Measurements from ENCODE around the gene THAP8. TPM values are rescaled to one million over a fixed set of nuclear protein-coding genes. Genes with fewer than 3 reads are reported as not detected.

Gene THAP8
- total RNA-seq, 1 experiment from 2014 or later = 3.6 TPM

DNA sequence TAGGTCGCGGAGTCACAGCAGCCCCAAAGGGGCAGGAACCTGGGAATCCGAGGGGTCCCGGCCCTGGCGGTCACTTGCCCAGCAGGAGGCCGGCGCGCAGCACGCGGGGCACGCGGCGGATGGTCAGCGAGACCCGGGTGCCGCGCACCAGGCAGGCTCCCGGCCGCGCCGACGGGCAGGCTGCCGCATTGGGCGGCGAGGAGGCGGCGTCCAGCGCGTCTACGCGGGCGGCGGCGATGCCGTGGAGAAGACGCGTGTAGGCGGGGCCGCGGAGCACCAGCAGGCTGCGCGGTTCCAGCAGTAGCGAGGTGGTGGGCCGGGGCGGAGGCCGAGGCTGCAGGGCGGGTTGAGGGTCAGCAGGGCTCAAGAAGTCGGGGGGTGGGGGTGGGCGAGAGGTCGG, 44.9 kb downstream of the THAP8 start:
- in situ Hi-C loops (cut with HindIII; ENCODE audit: low pct_unique_long_range_greater_than_20kb, low sequenced_read_pairs) = no loop called here
- peak; percentile 31 for DNase-seq (ENCODE audit: low read depth)

DNA sequence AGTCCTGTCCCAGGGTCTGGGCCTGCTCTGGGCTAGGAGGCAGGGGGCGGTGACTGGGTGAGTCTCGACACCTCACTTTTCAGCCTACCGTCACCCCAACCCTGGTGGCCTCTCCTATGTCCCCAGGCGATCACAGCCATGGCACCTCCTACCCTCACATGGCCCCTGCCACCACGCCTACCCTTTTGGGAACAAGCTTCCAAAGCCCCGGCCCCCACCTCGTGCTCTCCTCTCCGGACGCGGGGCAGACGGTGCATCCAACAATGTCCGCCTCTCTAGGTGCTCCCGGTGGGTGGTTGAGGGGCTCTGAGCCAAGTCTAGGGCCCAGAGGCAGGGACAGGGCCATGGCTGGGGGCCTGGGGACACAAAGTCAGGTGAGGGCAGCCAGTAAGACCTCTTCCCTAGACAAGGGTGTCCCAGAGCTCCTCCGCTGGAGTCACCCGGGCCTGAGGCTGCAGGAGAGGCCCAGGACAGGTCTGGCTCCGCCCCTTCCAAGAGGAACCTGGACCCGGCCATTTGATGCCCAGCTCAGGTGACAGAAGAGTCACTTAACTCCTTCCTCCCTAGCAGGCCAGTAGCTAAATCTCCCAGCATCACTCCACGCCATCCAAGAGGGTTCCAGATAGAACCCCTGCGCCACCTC, 45.6 kb downstream of the THAP8 start, which contains the start of gene SYNE4:
Gene SYNE4 (minus strand): TSS at position 478 of the 643 bp plus-strand sequence. CDS start 132 bp downstream, at position 346.
- peak; percentile 18 for DNase-seq (ENCODE audit: low read depth)
- in situ Hi-C loops (cut with HindIII; ENCODE audit: low pct_unique_long_range_greater_than_20kb, low sequenced_read_pairs) = no loop called here

DNA sequence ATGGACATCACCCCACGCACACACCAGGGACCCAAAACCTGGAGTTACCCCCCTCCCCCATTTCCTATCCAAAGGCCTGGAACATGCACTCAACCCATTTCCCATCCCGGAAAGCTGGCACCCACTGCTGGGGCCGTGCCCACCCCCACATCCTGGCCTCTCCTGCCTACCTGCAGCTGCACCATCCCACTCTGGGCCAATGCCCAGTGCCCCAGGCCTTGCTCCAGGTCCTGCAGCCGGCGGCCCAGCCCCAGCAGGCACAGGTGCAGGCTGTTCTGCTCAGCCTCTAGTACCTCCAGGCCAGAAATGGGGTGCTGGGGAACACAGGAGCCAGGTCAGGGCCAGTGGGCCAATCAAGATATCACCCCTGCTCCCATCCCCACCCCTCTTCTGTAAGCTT, 47.1 kb downstream of the THAP8 start:
- DNase-seq (ENCODE audit: low read depth) = no peak
- in situ Hi-C loops (cut with HindIII; ENCODE audit: low pct_unique_long_range_greater_than_20kb, low sequenced_read_pairs) = no loop called here

DNA sequence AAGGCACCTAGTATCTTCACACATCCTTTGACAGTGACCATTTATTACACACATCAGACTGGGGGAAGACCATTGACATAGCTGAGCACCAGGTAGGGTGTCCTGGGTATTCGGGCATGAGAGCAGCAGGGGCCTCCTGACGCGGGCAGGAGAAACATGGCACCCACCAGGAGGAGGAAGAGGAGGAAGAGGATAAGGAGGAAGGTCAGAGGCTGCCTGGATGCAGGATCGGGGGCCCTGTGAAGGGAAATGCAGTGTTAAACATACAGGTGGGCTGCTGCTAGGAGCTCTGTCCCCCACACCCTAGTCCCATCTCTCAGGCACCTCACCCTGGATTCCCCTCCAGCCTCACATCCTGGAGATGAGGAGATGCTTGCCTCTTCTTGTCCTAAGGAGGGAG, 50.8 kb downstream of the THAP8 start:
- in situ Hi-C loops (cut with HindIII; ENCODE audit: low pct_unique_long_range_greater_than_20kb, low sequenced_read_pairs) = no loop called here

DNA sequence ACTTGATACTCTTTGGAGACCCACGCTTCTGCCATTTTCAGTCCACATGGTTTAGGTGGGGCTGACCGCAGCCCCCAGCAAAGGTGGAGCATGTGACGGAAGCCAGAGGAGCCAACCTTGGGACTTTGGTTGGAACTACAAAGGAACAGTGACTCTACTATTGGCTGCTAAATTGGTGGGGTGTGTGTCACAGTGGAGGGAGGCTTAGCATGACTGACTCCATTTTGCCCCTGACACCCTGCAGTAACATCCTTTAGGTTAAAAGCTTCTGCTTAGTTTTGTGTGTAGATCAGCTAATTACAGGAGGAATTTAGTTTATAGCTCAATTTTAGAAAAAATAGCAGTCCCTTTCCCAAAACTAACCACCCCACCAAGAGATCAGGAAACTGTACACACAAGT, 52.5 kb downstream of the THAP8 start:
- DNase-seq (ENCODE audit: low read depth) = no peak
- in situ Hi-C loops (cut with HindIII; ENCODE audit: low pct_unique_long_range_greater_than_20kb, low sequenced_read_pairs) = no loop called here

More for the DNA sequence above, 50.8 kb downstream of the THAP8 start:
- no peak for DNase-seq (ENCODE audit: low read depth)

DNA sequence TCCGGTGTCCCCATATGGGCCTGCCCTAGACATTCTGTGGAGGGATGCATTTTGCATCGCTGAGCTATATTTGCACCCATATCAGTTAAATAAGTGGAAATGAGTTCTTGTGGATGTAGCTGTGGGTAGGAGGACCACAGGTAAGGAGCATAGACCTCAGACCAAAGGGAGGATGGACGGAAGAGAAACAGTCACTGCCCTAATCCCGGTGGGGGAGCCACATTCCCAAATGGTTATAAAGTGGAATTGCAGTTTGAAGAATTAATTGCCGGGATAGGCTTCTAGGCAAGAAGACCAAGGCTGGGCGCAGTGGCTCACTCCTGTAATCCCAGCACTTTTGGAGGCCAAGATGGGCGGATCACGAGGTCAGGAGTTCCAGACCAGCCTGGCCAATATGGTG, 57.3 kb downstream of the THAP8 start:
- no peak for DNase-seq (ENCODE audit: low read depth)
- in situ Hi-C loops (cut with HindIII; ENCODE audit: low pct_unique_long_range_greater_than_20kb, low sequenced_read_pairs) = no loop called here

DNA sequence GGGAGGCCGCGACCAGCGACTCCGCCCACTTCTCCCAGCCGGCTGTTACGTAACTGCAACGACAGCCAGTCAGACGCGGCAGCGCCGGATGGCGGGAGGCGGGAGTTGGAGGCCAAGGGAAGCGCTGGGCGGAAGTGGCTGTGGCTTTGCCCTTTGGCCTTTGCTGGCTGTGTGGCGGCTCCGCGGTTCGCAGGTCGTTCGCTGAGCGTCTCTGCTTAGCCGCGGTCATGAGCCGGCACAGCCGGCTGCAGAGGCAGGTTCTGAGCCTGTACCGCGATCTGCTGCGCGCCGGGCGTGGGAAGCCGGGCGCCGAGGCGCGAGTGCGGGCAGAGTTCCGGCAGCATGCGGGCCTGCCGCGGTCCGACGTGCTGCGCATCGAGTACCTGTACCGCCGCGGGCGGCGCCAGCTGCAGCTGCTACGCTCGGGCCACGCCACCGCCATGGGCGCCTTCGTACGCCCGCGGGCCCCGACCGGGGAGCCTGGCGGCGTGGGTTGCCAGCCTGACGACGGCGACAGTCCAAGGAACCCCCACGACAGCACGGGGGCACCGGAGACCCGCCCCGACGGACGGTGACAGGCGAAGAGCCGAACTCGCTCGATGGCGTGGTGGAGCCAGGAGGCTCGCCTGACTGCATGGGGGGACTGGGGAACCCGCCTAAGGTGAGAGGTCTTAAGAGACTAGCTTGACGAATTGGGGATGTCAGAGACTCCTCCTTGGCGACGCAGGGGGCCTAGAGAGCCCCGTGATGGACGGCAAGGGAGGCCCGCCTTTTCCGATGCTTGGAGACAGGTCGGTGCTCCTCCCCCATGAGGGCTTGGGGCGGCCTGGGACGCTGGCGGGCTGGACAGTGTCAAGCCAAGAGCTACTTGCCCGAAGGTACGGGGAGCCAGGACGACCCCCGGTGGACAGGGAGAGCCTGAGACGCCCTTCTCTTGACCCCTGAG, 58.8 kb downstream of the THAP8 start, which contains the start of gene SDHAF1:
Gene SDHAF1 (plus strand): TSS at position 141 of the 946 bp plus-strand sequence. CDS start 87 bp downstream, at position 228.
- peak; percentile 93 for DNase-seq (ENCODE audit: low read depth)
- in situ Hi-C loops (cut with HindIII; ENCODE audit: low pct_unique_long_range_greater_than_20kb, low sequenced_read_pairs) = no loop called here

DNA sequence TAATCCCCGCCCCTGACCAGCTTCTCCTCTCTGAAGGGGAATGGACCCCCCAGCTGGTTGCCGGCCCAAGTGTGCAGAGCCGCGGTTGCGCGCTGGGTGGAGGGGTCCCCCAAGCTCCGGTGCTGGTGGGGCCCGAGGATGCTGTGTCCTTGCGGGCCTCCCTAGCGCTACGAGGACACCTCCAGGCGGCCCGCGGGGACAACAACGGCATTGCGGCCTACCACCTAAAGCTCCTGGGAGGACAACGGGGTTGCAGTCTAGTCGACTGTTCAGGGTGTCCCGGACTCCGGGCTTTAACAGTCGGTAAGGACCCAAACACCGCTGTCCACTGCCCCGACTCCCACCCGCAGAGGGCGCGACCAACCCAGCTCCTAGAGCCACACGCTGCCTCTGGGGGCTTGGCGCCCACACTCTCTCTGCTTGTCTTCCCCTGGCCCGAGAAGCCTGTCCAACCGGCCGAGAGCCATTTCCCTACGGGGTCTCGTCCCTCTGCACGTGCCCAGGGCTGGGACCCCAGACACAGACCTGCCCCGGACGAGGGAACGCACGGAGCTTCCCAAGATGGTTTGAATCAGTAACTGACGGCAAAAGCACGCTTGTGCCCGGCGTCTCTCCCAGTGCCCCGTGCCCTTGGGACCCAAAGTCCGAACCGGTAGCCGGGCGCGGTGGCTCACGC, 60.0 kb downstream of the THAP8 start:
- in situ Hi-C loops (cut with HindIII; ENCODE audit: low pct_unique_long_range_greater_than_20kb, low sequenced_read_pairs) = no loop called here
- DNase-seq (ENCODE audit: low read depth) = no peak

DNA sequence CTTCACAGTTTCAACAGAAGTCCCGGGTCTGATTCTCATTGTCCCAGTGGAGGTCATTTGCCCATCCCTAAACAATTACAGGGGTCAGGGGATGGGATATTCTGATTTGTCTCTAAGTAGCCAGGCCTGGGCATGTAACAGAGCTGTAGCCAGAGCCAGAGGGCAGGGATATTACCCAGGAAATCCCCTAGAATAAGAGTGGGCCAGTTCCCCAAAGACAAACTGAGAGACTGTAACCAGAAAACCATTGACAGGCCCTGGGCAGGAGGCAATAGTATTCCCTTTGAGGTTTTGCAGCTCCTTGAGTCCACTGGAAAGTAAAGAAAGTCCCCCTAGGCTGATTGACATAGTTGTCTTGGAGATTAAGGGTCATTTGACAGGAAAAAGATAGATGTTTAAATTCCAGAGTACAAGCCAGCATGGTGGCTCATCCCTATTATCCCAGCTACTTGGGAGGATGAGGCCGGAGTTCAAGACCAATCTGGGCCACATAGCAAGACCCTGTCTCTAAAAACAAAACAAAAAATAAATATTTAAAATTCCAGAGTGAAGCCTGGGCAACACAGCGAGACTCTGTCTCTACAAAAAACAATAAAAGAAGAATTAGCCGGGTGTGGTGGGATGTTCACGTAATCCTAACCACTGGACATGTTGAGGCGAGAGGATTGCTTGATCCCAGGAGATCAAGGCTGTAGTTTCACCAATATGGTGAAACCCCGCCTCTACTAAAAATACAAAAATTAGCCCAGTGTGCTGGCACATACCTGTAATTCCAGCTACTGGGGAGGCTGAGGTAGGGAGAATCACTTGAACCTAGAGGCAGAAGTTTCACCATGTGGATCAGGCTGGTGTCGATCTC, 60.9 kb downstream of the THAP8 start:
- DNase-seq (ENCODE audit: low read depth) = peak; percentile 16
- in situ Hi-C loops (cut with HindIII; ENCODE audit: low pct_unique_long_range_greater_than_20kb, low sequenced_read_pairs) = no loop called here

DNA sequence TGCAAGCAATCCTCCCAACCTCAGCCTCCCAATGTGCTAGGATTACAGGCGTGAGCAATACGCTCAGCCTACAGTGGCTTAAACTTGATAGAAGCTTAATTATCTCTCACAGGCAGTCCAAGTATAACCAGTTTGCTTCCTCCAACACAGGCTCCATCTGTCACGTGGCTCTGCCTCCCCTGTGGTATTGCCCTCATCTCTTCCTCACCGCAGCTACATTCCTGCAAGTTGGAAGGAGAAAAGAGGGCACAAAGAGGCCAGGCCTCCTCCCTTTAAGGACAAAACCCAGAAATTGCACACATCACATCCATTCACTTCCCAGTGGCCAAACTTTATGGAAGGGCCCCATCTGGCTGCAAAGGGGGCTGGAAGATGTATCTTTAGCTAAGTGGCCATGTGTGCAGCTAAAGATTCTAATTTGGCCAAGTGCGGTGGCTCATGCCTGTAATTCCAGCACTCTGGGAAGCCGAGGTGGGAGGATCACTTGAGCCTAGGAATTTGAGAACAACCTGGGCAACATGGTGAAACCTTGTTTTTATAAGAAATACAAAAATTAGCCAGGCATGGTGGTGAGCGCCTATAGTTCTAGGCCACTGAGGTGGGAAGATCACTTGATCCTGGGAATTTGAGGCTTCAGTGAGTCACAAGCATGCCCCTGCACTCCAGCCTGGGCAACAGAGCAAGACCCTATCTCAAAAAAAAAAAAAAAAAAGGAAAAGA, 62.2 kb downstream of the THAP8 start:
- DNase-seq (ENCODE audit: low read depth) = peak; percentile 44
- in situ Hi-C loops (cut with HindIII; ENCODE audit: low pct_unique_long_range_greater_than_20kb, low sequenced_read_pairs) = no loop called here

DNA sequence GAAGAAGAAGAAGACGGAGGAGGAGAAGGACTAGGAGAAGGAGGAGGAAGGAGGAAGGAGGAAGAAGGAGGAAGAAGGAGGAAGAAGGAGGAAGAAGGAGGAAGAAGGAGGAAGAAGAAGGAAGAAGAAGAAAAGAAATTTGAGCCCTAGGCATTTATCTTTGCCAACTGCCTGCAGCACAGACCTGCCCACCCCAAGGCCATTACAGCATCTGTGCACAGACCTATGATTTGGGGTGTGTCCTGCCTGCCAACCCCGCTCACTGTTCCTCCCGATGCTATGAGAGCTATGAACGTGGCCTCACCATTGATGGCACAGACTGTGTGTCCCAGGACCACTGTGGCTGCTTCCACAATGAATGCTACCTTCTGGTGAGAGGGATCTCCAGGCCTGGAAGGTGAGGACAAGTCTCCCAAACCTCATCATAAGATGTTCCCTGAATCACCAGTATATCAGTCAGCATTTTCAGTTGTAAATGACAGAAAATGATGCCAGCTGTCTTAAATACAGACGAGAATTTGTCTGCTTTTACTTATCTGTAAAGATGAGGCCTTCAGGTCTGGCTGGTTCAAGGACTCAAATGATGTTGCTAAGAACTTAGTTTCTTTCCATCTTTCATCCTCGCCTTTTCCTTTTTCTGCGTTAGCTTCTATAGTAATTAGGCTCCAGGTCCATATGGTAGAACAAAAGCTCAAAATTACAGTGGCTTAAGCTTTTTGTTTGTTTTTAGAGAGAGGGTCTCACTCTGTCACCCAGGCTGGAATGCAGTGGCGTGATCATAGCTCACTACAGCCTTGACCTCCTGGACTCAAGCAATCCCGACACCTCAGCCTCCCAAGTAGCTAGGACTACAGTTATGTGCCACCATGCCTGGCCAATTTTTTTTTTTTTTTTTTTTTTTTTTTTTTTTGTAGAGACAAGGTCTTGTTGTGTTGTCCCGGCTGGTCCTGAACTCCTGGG, 63.0 kb downstream of the THAP8 start:
- in situ Hi-C loops (cut with HindIII; ENCODE audit: low pct_unique_long_range_greater_than_20kb, low sequenced_read_pairs) = no loop called here
- DNase-seq (ENCODE audit: low read depth) = no peak

DNA sequence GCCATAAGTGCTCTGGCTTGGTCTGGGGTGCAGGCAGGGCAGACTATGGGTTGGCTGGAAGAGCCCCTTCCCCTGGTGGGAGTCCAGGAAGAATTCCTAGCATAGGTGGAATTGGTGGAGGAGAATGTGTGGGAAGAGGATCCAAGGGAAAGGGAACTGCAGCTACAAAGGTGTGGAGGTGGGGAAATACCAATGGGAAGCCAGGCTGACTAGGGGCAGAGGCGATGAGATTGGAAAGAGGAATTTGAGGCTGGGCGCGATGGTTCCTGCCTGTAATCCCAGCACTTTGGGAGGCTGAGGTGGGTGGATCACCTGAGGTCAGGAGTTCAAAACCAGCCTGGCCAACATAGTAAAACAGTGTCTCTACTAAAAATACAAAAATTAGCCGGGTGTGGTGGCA, 63.9 kb downstream of the THAP8 start:
- in situ Hi-C loops (cut with HindIII; ENCODE audit: low pct_unique_long_range_greater_than_20kb, low sequenced_read_pairs) = no loop called here
- DNase-seq (ENCODE audit: low read depth) = no peak

DNA sequence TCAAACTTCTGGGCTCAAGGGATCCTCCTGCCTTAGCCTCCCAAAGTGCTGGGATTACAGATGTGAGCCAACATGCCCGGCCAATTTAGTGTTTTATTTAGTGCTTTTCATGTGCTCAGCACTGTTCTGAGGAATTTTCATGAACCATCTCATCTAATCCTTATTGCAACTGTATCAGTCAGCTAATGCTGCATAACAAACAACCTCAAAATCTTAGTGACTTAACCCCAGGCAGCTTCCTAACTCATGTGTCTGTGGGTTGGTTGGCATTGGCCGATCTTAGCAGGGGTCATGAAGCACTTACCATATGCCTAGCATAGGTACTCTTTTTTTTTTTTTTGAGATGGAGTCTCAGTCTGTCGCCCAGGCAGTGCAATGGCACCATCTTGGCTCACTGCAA, 65.3 kb downstream of the THAP8 start:
- no peak for DNase-seq (ENCODE audit: low read depth)
- in situ Hi-C loops (cut with HindIII; ENCODE audit: low pct_unique_long_range_greater_than_20kb, low sequenced_read_pairs) = no loop called here

DNA sequence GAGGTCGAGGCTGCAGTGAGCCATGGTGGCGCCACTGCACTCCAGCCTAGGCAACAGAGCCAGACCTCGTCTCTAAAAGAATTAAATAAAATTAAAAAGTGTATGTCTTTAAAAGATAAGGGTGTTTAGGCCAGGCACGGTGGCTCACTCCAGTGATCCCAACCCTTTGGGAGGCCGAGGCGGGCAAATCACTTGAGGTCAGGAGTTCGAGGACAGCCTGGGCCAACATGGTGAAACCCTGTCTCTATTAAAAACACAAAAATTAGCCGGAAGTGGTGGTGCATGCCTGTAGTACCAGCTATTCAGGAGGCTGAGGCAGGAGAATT, 66.6 kb downstream of the THAP8 start:
- in situ Hi-C loops (cut with HindIII; ENCODE audit: low pct_unique_long_range_greater_than_20kb, low sequenced_read_pairs) = no loop called here
- no peak for DNase-seq (ENCODE audit: low read depth)

DNA sequence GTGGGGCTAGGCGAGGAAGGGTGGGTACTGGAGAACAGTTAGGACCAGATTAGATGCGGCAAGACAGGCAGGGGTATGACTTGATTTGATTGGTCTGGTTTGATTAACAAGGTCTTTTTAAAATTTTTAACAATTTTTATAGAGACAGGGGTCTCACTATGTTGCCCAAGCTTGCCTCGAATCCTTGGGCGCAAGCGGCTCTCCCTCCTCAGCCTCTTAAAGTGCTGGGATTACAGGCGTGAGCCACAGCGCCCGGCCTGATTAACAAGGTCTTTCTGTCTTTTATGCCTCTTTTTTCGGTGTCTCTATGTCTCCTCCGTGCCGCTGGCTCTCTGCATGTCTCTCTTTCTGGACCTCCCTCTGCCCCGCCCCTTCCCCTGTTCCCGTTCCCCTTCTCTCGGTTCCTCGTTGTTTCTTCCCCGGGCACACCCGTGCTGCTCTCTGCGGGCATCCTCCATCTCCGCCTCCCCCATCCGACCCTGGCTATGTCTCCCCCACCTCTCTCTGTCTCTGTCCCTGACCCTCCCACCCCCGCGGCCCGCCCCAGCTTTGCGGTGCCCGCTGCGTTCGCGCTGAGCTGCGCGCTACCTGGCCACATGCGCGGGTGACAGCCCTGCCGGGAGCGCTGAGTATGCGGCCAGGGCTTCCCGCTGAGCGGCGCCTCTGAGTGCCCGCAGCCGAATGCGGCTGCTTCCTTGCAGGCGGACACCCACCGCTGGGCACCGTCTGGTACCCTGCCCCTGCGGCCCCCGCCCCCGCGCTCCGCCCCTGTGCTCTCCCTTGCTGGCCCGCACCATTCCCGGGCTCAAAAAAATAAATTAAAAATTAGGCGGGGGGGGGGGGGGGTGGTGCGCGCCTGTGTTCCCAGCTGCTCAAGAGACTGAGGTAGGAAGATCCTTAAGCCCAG, 67.2 kb downstream of the THAP8 start:
- DNase-seq (ENCODE audit: low read depth) = no peak
- in situ Hi-C loops (cut with HindIII; ENCODE audit: low pct_unique_long_range_greater_than_20kb, low sequenced_read_pairs) = no loop called here

DNA sequence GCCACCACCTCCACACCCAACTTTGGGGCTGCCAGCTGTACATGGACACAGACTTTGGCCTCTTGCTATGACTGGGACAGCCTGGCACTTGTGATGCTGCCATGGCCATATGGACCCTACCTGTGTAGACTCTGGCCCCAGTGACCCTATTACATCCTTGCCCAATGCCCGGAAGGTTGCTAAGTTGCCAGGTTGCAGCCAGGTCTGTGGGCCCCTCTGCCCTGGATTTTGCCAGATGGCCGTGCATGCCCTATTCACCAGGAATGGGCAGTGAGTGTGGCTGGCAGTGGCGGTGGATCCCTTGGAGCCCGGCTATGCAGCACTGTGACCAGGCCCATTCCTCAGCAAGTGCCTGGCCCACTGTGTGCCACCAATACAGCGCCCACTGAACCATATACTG, 68.0 kb downstream of the THAP8 start:
- in situ Hi-C loops (cut with HindIII; ENCODE audit: low pct_unique_long_range_greater_than_20kb, low sequenced_read_pairs) = no loop called here
- DNase-seq (ENCODE audit: low read depth) = no peak

Measured in Caki2 (cell line).